H1 (cell line): ENCODE data around the gene GABARAPL2. TPM values are rescaled to one million over a fixed set of nuclear protein-coding genes. Genes with fewer than 3 reads are reported as not detected.
A peak's percentile ranks its signal among the peaks of the same experiment; 100 is the strongest.

Source experiments
- CTCF ChIA-PET: fragments of 300-600 bp; sonication (Branson Sonifier 250); formaldehyde crosslinking; loops from one replicate; lab custom pipeline; 2021; ENCODE audit not compliant: partially characterized antibody; lab: Charles Lee
- POLR2A ChIA-PET: fragments of 300-600 bp; sonication (Branson Sonifier 250); formaldehyde crosslinking; loops from one replicate; lab custom pipeline; 2021; ENCODE audit warnings: inconsistent platforms; ENCODE audit not compliant: partially characterized antibody; lab: Charles Lee
- DNase-seq, 2 experiments: peaks; one replicate each; pipeline versions ENCODE4 v3.0.0 to v3.0.0-alpha.2; 2010 to 2022; ENCODE audit warnings: low spot score in 2 of 2, low read depth in 1 of 2, mixed read lengths in 1 of 2
- FAIRE-seq: peaks from 2 replicates; lab custom pipeline; 2011; peaks lifted over from hg19 to GRCh38; lab: Jason Lieb, UNC
- H2AFZ ChIP-seq: 2 replicates; pipeline ENCODE4 v1.8.1; 2012; ENCODE audit warnings: low read length, inconsistent platforms
- H2AK5ac ChIP-seq: 2 replicates; pipeline ENCODE4 v1.6.1; 2013; ENCODE audit warnings: low read depth, low read length
- H2BK120ac ChIP-seq: replicated peaks from 2 replicates; pipeline ENCODE3; 2013; ENCODE audit warnings: low read depth, low read length, inconsistent platforms
- H2BK12ac ChIP-seq: 2 replicates; pipeline ENCODE4 v1.6.1; 2013; ENCODE audit warnings: low read depth, low read length
- H2BK15ac ChIP-seq: 2 replicates; pipeline ENCODE4 v1.6.1; 2013; ENCODE audit warnings: low read length
- H2BK20ac ChIP-seq: 2 replicates; pipeline ENCODE4 v1.6.1; 2013; ENCODE audit warnings: low read length
- H2BK5ac ChIP-seq: 2 replicates; pipeline ENCODE4 v1.6.1; 2013; ENCODE audit warnings: low read depth, low read length
- H3K14ac ChIP-seq: 2 replicates; pipeline ENCODE4 v1.6.1; 2013; ENCODE audit warnings: inconsistent platforms; ENCODE audit not compliant: insufficient read length
- H3K18ac ChIP-seq: 2 replicates; pipeline ENCODE4 v1.6.1; 2013; ENCODE audit warnings: low read length; ENCODE audit errors: extremely low read depth
- H3K23ac ChIP-seq: 2 replicates; pipeline ENCODE4 v1.6.1; 2013; ENCODE audit warnings: inconsistent platforms; ENCODE audit not compliant: insufficient read length
- H3K23me2 ChIP-seq: 2 replicates; pipeline ENCODE4 v1.6.1; 2013; ENCODE audit warnings: low read depth, low read length
- H3K27ac ChIP-seq: 2 replicates; pipeline ENCODE4 v1.6.1; 2011; ENCODE audit warnings: low read depth, low read length, inconsistent platforms
- H3K27me3 ChIP-seq, 4 experiments: replicated peaks in 1 of 4; 1 replicate in 1 of 4; 2 replicates in 3 of 4; pipeline versions ENCODE4 v1.6.1 to v1.8.1; 2011 to 2013; ENCODE audit warnings: low read length in 3 of 4, mild to moderate bottlenecking in 3 of 4, inconsistent platforms in 2 of 4, mixed read lengths in 2 of 4, moderate library complexity in 1 of 4; ENCODE audit not compliant: control insufficient read depth in 3 of 4, insufficient read depth in 3 of 4; ENCODE audit errors: extremely low read depth in 1 of 4
- H3K36me3 ChIP-seq, 4 experiments: 2 replicates each; pipeline versions ENCODE4 v1.6.1 to v1.8.1; 2011 to 2013; ENCODE audit warnings: mild to moderate bottlenecking in 4 of 4, low read length in 3 of 4, moderate library complexity in 2 of 4, control low read depth in 1 of 4, inconsistent platforms in 1 of 4; ENCODE audit not compliant: insufficient read depth in 4 of 4, control insufficient read depth in 2 of 4
- H3K4ac ChIP-seq: replicated peaks from 2 replicates; pipeline ENCODE3; 2013; ENCODE audit warnings: low read length, low read depth, mixed read lengths, inconsistent platforms; ENCODE audit not compliant: insufficient read length
- H3K4me1 ChIP-seq, 4 experiments: replicated peaks in 1 of 4; 1 replicate in 1 of 4; 2 replicates in 3 of 4; pipeline versions ENCODE4 v1.6.1 to v1.8.1; 2011 to 2013; ENCODE audit warnings: low read length in 3 of 4, inconsistent platforms in 2 of 4, mixed read lengths in 1 of 4; ENCODE audit not compliant: insufficient read depth in 4 of 4, control insufficient read depth in 3 of 4
- H3K4me2 ChIP-seq, 2 experiments: 2 replicates each; pipeline versions ENCODE4 v1.6.1 to v1.8.1; 2011 to 2013; ENCODE audit warnings: low read depth in 2 of 2, low read length in 2 of 2, control low read depth in 1 of 2, inconsistent platforms in 1 of 2, mild to moderate bottlenecking in 1 of 2; ENCODE audit not compliant: insufficient read depth in 1 of 2
- H3K4me3 ChIP-seq, 4 experiments: fragments of 200-600, 300-600 bp in 1 of 4; sonication (generic), shearing (Covaris generic), sonication (Bioruptor Twin) in 1 of 4; 2 replicates each; pipeline versions ENCODE4 v1.5.1 to v1.8.1; 2011 to 2016; ENCODE audit warnings: low read length in 4 of 4, low read depth in 3 of 4, control low read depth in 2 of 4, inconsistent platforms in 2 of 4, mild to moderate bottlenecking in 2 of 4, mixed read lengths in 1 of 4, moderate library complexity in 1 of 4; ENCODE audit not compliant: insufficient read depth in 2 of 4; ENCODE audit errors: extremely low read depth in 1 of 4
- H3K56ac ChIP-seq: replicated peaks from 2 replicates; pipeline ENCODE3; 2013; ENCODE audit warnings: low read depth, mild to moderate bottlenecking, mixed read lengths, low read length, inconsistent platforms; ENCODE audit not compliant: insufficient read length
- H3K79me1 ChIP-seq: 2 replicates; pipeline ENCODE4 v1.6.1; 2013; ENCODE audit warnings: low read depth, low read length, control low read depth
- H3K79me2 ChIP-seq, 2 experiments: 2 replicates each; pipeline versions ENCODE4 v1.6.1 to v1.8.1; 2012 to 2013; ENCODE audit warnings: low read length in 2 of 2, mild to moderate bottlenecking in 2 of 2, inconsistent platforms in 1 of 2; ENCODE audit not compliant: insufficient read depth in 2 of 2, control insufficient read depth in 1 of 2
- H3K9ac ChIP-seq, 4 experiments: replicated peaks in 1 of 4; 1 replicate in 1 of 4; 2 replicates in 3 of 4; pipeline versions ENCODE4 v1.6.1 to v1.8.1; 2011 to 2013; ENCODE audit warnings: low read depth in 3 of 4, low read length in 3 of 4, control low read depth in 2 of 4, mild to moderate bottlenecking in 2 of 4, moderate library complexity in 2 of 4, inconsistent platforms in 1 of 4; ENCODE audit errors: extremely low read depth in 1 of 4
- H3K9me3 ChIP-seq, 2 experiments: 2 replicates each; pipeline versions ENCODE4 v1.6.1 to v1.8.1; 2012 to 2013; ENCODE audit warnings: mild to moderate bottlenecking in 2 of 2, moderate library complexity in 2 of 2, control low read depth in 1 of 2, inconsistent platforms in 1 of 2, low read depth in 1 of 2, low read length in 1 of 2, mixed read lengths in 1 of 2; ENCODE audit not compliant: insufficient read depth in 2 of 2
- H4K20me1 ChIP-seq, 2 experiments: replicated peaks in 1 of 2; 2 replicates each; pipeline versions ENCODE3 to v1.8.1; 2011 to 2013; ENCODE audit warnings: inconsistent platforms in 2 of 2, low read length in 2 of 2, mild to moderate bottlenecking in 1 of 2; ENCODE audit not compliant: insufficient read depth in 2 of 2, control insufficient read depth in 1 of 2
- H4K5ac ChIP-seq: 2 replicates; pipeline ENCODE4 v1.6.1; 2013; ENCODE audit warnings: low read length, low read depth, mixed read lengths, inconsistent platforms; ENCODE audit not compliant: insufficient read length
- H4K8ac ChIP-seq: 2 replicates; pipeline ENCODE4 v1.8.0; 2013; ENCODE audit warnings: mild to moderate bottlenecking, moderate library complexity, low read length, inconsistent platforms; ENCODE audit not compliant: insufficient read depth; ENCODE audit errors: extremely low read depth
- H4K91ac ChIP-seq: replicated peaks from 2 replicates; pipeline ENCODE3; 2013; ENCODE audit warnings: low read length, mixed read lengths, inconsistent platforms; ENCODE audit not compliant: insufficient read length
- BCL11A ChIP-seq, 2 experiments: IDR thresholded peaks; one replicate each; pipeline ENCODE4 v1.6.1; 2011; ENCODE audit warnings: low read depth in 2 of 2, low read length in 2 of 2, mild to moderate bottlenecking in 2 of 2
- CEBPB ChIP-seq: IDR thresholded peaks from 2 replicates; pipeline ENCODE4 v1.6.1; 2012; ENCODE audit warnings: low read depth, low read length
- EP300 ChIP-seq, 2 experiments: IDR thresholded peaks; 1 replicate in 1 of 2; 2 replicates in 1 of 2; pipeline ENCODE4 v1.6.1; 2011 to 2012; ENCODE audit warnings: low read depth in 2 of 2, low read length in 2 of 2, mild to moderate bottlenecking in 2 of 2, borderline replicate concordance in 1 of 2, inconsistent platforms in 1 of 2, moderate library complexity in 1 of 2
- MAFK ChIP-seq: IDR thresholded peaks from 2 replicates; pipeline ENCODE4 v1.6.1; 2012; ENCODE audit warnings: low read depth, mild to moderate bottlenecking, improper control_type of control experiment, low read length
- PHF8 ChIP-seq: fragments of 200-600 bp; sonication (generic); conservative IDR thresholded peaks from 2 replicates; pipeline ENCODE4 v1.7.1; 2012; ENCODE audit warnings: low read depth, mild to moderate bottlenecking, inconsistent platforms, low read length, moderate library complexity
- POU5F1 ChIP-seq: IDR thresholded peaks from 2 replicates; pipeline ENCODE4 v1.6.1; 2011; ENCODE audit warnings: low read depth, mild to moderate bottlenecking, low read length, moderate library complexity
- RBBP5 ChIP-seq: IDR thresholded peaks from 2 replicates; pipeline ENCODE4 v1.7.1; 2012; ENCODE audit warnings: low read depth, mild to moderate bottlenecking, inconsistent platforms, low read length, moderate library complexity, borderline replicate concordance
- RFX5 ChIP-seq: IDR thresholded peaks from 2 replicates; pipeline ENCODE4 v1.6.1; 2011; ENCODE audit warnings: low read depth, low read length, improper control_type of control experiment, borderline replicate concordance
- RNF2 ChIP-seq: fragments of 200-900, 300-1000 bp; sonication (generic); IDR thresholded peaks from 2 replicates; pipeline ENCODE4 v1.7.1; 2016; ENCODE audit warnings: borderline replicate concordance, low read depth, mild to moderate bottlenecking, antibody characterized with exemption, low read length; ENCODE audit not compliant: poor library complexity, severe bottlenecking; ENCODE audit errors: missing control alignments
- RXRA ChIP-seq: IDR thresholded peaks from 2 replicates; pipeline ENCODE4 v1.6.1; 2011; ENCODE audit warnings: low read depth, mild to moderate bottlenecking, low read length, moderate library complexity; ENCODE audit not compliant: insufficient read depth
- SIN3A ChIP-seq, 2 experiments: IDR thresholded peaks in 1 of 2; conservative IDR thresholded peaks in 1 of 2; 2 replicates each; pipeline ENCODE4 v1.6.1; 2011 to 2012; ENCODE audit warnings: low read length in 2 of 2, improper control_type of control experiment in 1 of 2, low read depth in 1 of 2, mild to moderate bottlenecking in 1 of 2
- YY1 ChIP-seq: IDR thresholded peaks from 2 replicates; pipeline ENCODE4 v1.6.1; 2011; ENCODE audit warnings: low read depth, mild to moderate bottlenecking, low read length
- WGBS, 2 experiments: shearing (Covaris generic) in 1 of 2; methylation state at CpG; one replicate each; pipeline versions ENCODE4 v1.1.6 to v1.1.7; 2013 to 2015; ENCODE audit warnings: low lambda C conversion rate in 2 of 2, mixed read lengths in 2 of 2, inconsistent platforms in 1 of 2, low coverage in 1 of 2, missing lambda C conversion rate in 1 of 2; ENCODE audit not compliant: insufficient replicate concordance in 2 of 2, insufficient coverage in 1 of 2, insufficient read length in 1 of 2; ENCODE audit errors: extremely low coverage in 1 of 2, missing lambda C conversion rate in 1 of 2; 5-methylcytosine and 5-hydroxymethylcytosine counted together
- polyA plus RNA-seq, 7 experiments: library from polyadenylated mRNA; depleted of rRNA in 3 of 7; stranded (reverse) in 5 of 7; unstranded in 2 of 7; fragments of >200 nt in 5 of 7; fragments of 200-250 nt in 2 of 7; gene quantifications; 1 replicate in 5 of 7; 2 replicates in 1 of 7; 4 replicates in 1 of 7; pipeline versions ENCODE4 v1.2.1 to v1.2.3, GENCODE V29; 2011 to 2013; ENCODE audit warnings: missing spikeins in 2 of 7, mixed read lengths in 2 of 7
- total RNA-seq: library from RNA; stranded (reverse); fragmentation: NEBNext Ultra II Directional; extraction: Animal tissue kit (Norgen Biotek cat#: 25700); gene quantifications from 2 replicates; pipeline ENCODE4 v1.2.1, GENCODE V29; 2021
- TF ChIP-seq, protein P1 (sequence below): IDR thresholded peaks from 2 replicates; pipeline ENCODE4 v1.6.1; 2012; ENCODE audit warnings: inconsistent platforms

GABARAPL2 gene
- total and polyA plus RNA-seq, 2 of the 8 experiments (the other 6 are each of a cell fraction or from before 2014, with no cell fraction given), result 65.8 to 71.3 TPM

GRCh38 chr16:75584108-75584507, 17.9 kb downstream of the GABARAPL2 start:
- H4K8ac ChIP-seq, result no peak overlapping the region
- no peak overlapping the region for H3K4me2 ChIP-seq
- ChIA-PET POLR2A (no interaction called here), CTCF (interaction anchor here (0.6 kb wide), 3 partner anchors 76 to 1994 kb away, joined by 3 read pairs; no protein-coding TSS in a partner anchor)
- H3K18ac ChIP-seq, result no peak overlapping the region
- 0 out of 2 replicates have a peak overlapping the region, but pooled peaks have one; percentile 14 for H2BK12ac ChIP-seq
- H3K27me3 ChIP-seq, result no peaks in the 10 kb centered on the region
- no peak overlapping the region for H2AFZ ChIP-seq
- no peak overlapping the region for H3K9ac ChIP-seq
- H4K5ac ChIP-seq, result no peak overlapping the region
- H3K23me2 ChIP-seq, result no peaks in the 10 kb centered on the region
- H3K4ac ChIP-seq, result no peak overlapping the region
- no peaks in the 10 kb centered on the region; a peak in 1 of 7 replicates for H3K4me1 ChIP-seq
- H2BK20ac ChIP-seq, result no peak overlapping the region
- 94% methylated on average over 3 of the region's 3 CpGs; no CpG with 5 or more reads in 1 of the 2 experiments for WGBS, 2 experiments
- no peak overlapping the region for H3K23ac ChIP-seq
- DNase-seq, result no peak
- no peaks in the 10 kb centered on the region for H4K20me1 ChIP-seq
- no peaks in the 10 kb centered on the region; the same call in 1 of the 2 replicates for H3K79me1 ChIP-seq
- H2BK120ac ChIP-seq, result no peak overlapping the region
- H2AK5ac ChIP-seq, result no peak overlapping the region
- H3K14ac ChIP-seq, result no peak overlapping the region
- H3K4me3 ChIP-seq, result no peak overlapping the region
- no peak overlapping the region for H2BK5ac ChIP-seq
- H4K91ac ChIP-seq, result no peak overlapping the region
- H3K56ac ChIP-seq, result no peak overlapping the region
- no peak for FAIRE-seq
- no peak overlapping the region for H2BK15ac ChIP-seq
- H3K9me3 ChIP-seq, result no peaks in the 10 kb centered on the region
- no peak overlapping the region for H3K27ac ChIP-seq
- H3K79me2 ChIP-seq, result no peaks in the 10 kb centered on the region
- H3K36me3 ChIP-seq, result peaks cover 0 to 5% (median 1%) of the 10 kb centered on the region in 4 experiments; a peak in 3 of 8 replicates
- no peak for TF ChIP-seq RXRA
- no peak for TF ChIP-seq RFX5
- TF ChIP-seq BCL11A (IDR thresholded peaks at IDR 0.05; ENCODE audit: low read depth in 2 of 2, low read length in 2 of 2), result no peak
- no peak for TF ChIP-seq CEBPB
- TF ChIP-seq RBBP5, result no peak
- TF ChIP-seq POU5F1, result no peak
- TF ChIP-seq PHF8, result no peak
- TF ChIP-seq, protein P1, sequence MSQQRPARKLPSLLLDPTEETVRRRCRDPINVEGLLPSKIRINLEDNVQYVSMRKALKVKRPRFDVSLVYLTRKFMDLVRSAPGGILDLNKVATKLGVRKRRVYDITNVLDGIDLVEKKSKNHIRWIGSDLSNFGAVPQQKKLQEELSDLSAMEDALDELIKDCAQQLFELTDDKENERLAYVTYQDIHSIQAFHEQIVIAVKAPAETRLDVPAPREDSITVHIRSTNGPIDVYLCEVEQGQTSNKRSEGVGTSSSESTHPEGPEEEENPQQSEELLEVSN, result no peak
- no peak for TF ChIP-seq MAFK
- no peak for TF ChIP-seq EP300 (IDR thresholded peaks at IDR 0.05; ENCODE audit: borderline replicate concordance in 1 of 2, low read depth in 2 of 2, low read length in 2 of 2)
- no peak for TF ChIP-seq RNF2
- TF ChIP-seq SIN3A (conservative IDR thresholded peaks at IDR 0.05 in 1 of 2, IDR thresholded peaks at IDR 0.05 in 1 of 2; ENCODE audit: low read depth in 1 of 2, low read length in 2 of 2), result no peak
- TF ChIP-seq YY1, result no peak
